ENCODE data around the gene CDK5RAP1.
"Not testable (repeated sequence)": the region's sequence is repeated elsewhere in the genome, so short reads cannot be mapped to it uniquely, and the experiment has no call there.

Gene CDK5RAP1, protein sequence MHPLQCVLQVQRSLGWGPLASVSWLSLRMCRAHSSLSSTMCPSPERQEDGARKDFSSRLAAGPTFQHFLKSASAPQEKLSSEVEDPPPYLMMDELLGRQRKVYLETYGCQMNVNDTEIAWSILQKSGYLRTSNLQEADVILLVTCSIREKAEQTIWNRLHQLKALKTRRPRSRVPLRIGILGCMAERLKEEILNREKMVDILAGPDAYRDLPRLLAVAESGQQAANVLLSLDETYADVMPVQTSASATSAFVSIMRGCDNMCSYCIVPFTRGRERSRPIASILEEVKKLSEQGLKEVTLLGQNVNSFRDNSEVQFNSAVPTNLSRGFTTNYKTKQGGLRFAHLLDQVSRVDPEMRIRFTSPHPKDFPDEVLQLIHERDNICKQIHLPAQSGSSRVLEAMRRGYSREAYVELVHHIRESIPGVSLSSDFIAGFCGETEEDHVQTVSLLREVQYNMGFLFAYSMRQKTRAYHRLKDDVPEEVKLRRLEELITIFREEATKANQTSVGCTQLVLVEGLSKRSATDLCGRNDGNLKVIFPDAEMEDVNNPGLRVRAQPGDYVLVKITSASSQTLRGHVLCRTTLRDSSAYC

DNA sequence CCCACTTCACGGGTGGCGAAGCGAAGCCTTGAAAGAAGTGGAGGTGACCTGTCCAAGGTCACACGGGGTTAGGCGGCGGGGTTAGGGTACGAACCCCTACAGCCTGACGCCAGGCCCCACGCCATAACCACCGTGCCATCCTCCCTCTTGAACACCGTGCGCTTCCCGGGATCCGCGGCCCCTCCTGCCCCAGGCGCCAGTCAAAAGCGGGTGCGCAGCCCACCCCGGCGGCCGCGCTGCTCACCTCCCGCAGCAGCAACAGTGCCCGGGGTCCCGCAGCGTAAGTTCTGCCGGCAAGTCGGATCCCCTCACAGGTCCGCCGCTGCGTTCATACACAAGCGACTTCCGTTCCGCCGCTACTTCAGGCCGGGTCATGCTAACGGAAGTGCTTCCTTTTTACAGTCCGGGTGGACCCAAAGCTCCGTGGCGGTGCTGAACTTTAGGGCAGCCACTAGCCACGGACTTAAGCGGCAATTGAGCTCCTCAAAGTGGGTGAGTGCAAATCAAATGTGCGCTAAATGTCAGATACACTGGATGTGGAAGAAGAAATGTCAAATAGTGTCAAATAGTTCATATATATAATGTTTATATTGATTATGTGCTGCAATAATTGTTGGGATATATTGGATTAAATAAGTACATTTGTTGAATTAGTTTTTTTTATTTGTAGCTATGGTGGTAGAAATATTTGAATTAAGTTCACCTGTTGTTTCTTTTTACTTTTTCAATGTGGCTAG is at the start of gene CDK5RAP1:
Gene CDK5RAP1, minus strand, starts transcription at position 336 of the 737 bp plus-strand sequence. CDS start 4,455 bp downstream, outside the sequence.
- DNase-seq: peak; percentile 12 to 90 (median 70)

GRCh38 chr20:33450867-33451266 is 49.5 kb upstream of the CDK5RAP1 start:
- DNase-seq: peak in 1 of 56 donors; percentile 25

DNA sequence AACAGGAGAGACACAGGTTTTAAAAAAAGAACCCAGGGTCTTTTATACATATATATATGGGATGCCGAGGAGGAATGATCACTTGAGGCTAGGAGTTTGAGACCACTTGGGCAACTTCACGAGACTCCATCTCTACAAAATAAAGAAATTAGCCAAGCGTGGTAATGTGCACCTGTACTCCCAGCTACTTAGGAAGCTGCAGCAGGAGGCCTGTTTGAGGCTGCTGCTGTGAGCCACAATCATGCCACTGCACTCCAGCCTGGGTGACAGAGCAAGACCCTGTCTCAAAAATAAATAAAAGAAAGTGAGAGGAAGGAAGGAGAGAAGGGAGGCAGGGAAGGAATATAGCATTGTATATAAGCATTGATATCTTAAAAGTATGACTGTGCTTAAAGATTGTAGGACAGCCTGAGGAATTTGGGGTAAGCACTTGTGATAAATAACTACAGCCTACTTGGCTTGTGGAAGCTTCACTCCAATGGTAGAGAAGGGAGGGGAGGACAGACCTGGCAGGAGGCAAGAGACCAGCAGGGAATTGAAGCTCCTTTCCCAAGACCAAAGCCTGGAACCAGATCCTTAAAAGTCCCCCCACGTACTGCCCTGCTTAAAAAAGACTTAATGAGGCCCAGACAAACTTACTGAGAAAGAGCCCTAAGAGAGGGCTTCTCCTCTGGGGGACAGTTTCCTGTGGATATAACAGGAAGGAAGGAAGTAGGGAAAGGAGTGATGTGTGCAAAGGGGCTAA is 44.7 kb upstream of the CDK5RAP1 start:
- peak in 14 of 56 donors; percentile 3 to 63 (median 33) for DNase-seq

DNA sequence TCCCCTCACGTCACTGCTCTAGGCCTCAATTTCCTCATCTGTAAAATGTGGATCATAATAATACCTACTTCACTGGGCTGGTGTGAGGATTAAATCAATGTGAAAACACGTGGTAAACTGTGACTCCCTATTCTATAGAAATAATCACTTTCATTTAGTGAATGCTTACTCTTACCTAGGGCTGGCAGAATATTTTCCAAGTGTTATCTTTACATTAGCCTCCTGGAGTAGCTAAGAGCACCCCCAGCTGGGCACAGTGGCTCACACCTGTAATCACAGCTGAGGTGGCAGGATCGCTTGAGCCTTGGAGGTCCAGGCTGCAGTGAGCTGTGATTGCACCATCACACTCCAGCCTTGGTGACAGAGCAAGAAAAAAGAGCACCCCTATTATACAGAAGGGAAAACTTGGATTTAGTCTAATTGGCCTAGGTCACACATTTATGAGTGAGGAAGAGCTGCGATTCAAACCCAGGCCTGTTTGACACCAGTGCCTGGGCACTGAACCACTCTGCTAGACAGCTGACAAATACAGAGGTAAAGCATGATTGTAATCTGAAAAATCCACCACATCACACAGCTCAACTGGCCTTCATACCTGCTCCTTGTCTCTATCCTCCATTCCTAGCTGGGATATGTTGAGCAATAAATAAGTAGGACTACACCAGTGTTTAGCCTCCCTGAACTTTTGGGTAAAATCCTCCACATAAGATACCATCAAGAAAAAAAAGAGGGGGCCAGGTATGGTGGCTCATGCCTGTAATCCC is 43.7 kb upstream of the CDK5RAP1 start:
- DNase-seq: peak in 1 of 56 donors; percentile 4

DNA sequence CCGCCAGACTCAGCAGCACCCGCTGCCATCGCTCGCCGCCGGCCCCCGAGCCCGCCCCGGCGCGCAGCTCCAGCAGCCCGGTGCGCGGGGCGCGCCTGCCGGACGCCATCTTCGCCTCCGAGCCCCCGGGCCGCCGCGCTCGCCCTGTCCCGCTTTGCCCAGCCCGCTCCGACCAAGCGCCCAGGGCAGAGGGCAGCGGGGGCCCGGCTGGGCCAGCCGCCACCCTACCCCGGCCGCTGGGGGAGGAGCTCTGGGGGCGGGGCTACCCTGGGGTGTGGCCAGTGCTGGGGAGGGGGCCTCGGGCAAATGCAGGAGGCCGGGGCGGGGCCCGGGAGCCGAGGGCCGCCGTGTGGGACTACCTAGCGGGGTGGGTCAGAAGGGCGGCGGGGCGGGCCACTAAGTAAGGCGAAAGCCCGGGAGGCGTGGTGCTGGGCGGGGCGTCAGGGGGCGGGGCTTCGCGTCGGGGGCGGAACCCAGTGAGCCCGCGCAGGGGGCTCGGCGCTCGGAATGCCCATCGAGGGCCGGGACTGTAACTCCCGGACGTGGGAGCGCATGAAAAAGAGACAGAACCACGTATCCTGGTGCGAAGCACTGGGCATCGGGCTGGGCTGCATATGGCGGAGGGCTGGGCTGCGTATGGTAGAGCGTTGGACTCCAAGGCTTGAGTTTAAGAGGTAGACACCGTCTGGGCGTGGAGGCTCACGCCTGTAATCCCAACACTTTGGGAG is 42.4 kb upstream of the CDK5RAP1 start, which contains the start of gene SNTA1:
Gene SNTA1, minus strand, starts transcription at position 252 of the 728 bp plus-strand sequence. Its CDS starts 143 bp downstream, at position 109.
- peak in 54 of 56 donors; percentile 24 to 94 (median 74) for DNase-seq

DNA sequence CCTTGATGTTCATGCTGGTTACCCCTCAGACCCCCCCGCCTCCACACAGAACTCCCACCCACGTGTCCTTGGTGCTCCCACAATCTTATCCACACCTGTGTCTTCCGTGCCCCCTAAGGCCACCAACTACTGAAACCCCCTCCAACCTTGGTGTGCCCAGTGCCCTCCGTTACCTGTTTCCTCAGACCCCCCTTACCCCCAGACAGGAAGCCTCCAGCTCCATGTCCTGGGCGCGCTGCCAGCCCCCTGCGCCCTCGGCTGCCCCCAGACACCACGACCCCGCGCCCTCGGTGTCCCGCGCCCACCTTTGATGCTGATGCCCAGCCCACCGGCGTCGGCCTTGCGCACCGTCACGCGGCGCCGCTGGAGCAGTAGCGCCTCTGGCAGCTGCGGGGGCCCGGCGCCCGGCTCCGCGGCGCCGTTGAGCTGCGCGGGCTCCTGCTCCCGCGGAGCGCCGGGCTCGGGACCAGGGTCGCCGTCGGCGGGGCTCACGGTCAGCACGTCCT is 41.7 kb upstream of the CDK5RAP1 start:
- peak in 7 of 56 donors; percentile 11 to 39 (median 24) for DNase-seq

DNA sequence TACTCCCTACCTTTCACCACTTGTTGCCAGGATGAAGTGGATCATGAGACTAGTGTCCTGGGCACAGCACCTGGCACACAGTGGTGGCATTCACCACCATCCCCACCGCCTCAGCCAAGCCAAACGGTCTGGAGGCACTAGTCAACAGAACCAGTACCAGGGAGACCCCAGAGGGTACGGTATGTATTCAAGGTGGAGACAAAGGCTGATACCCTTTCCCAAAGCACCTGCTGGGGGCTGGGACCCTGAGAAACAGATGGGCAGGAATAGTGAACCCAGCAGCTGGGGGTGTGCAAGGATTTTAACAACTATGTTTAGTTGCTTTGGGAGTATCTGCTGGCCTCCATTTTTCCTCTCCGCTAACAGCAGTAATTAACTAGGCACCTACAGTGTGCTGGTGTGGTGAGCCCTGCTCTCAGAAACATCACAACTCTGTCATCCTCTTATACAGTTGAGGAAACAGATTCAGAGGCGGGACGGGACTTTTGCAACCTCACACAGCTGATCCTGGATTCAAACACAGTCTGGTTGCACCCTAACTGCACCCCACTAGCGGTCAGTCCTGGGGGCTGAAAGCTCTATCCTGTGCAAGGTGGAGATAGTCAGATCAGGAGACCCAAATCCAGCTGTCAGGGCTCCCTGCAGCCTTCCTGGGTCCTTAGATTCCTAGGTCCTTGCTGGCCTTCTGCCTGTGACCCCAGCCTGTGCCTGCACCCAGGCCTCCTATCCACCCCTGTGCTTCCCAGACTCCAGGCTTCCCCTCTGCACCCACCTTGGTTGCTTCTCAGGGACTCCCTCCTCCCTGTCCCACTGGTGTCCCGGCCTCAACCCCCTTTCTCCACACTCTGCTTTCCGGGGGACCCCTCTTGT is 41.1 kb upstream of the CDK5RAP1 start:
- DNase-seq: no peak

DNA sequence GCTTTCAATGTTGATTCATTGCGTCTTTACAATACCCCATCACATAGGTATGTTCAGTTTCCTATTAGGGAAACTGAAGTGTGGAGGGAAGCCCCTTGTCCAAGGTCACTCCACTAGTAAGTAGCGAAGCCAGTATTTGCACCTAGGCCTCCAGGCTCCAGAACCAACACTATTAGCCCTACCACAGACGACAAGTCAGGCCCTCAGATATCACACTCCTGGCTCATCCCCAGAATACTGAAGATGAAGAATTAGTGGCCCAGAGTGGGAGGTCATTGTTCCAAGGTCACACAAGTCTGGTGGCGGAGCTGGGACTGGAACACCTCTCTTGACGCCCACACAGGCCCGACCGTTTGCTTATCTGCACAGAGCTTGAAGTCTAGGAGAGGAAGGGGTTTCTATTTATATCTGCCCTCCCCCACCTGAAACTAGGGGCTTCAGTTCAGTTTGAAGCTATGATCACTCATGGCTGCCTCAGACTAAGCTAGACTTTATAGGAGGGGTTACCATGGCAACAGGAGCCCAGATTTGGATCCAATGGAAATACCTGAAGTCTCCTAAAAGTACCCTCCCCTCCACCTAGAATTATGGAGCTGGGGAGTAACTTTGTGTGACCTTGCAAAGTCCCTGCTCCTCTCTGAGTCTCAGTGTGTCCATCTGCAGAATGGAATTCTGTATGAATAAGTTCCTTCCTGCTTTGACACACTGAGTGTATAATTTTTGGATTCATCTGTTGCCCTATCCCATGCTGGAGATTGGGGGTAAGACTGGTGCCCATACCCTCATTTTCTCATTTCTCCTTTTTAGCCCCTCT is 40.0 kb upstream of the CDK5RAP1 start:
- DNase-seq: peak in 2 of 56 donors; percentile 16 to 21

DNA sequence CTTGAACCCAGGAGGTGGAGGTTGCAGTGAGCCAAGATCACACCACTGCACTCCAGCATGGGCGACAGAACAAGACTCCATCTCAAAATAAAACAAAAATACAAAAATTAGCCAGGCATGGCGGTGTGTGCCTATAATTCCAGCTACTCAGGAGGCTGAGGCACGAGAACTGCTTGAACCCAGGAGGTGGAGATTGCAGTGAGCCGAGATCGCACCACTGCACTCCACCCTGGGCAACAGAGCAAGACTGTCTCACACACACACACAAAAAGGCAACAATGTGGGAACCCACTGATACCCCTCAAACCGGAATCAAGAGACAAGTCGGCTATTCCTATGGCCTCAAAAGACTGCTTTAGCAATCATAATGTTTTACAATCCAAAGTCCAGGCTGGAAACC is 39.2 kb upstream of the CDK5RAP1 start:
- DNase-seq: not testable (repeated sequence)

- peak in 1 of 56 donors; percentile 13 for DNase-seq
Measured at GRCh38 chr20:33438481-33438880, 37.2 kb upstream of the CDK5RAP1 start.

DNA sequence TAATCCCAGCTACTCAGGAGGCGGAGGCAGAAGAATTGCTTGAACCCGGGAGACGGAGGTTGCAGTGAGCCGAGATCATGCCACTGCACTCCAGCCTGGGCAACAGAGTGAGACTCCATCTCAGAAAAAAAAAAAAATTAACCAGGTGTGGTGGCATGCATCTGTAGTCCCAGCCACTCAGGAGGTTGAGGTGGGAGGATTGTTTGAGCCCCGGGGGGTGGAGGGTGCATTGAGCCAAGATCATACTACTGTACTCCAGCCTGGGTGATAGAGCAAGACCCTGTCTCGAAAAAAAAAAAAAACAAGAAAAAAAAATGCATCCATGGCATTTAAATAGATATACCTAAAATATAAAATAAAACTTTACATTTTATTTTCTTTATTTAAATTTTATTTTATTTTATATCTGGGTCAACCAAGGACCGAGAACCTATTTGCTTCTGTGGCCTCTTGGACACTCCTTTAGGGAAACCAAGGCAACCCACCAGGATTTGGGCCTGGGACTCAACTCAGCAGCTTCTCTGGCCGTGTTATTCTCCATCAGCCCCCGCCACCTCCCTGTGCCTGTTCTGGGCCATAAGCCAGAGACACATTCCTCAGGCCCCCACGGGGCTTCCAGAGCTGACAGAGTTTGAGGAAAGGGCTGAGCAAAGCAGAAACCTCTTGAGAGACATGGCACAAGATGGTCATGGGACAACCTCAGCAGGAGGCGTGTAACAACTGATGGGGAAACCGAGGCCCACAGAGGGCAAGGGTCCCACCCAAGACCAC is 36.0 kb upstream of the CDK5RAP1 start:
- DNase-seq: peak in 40 of 56 donors; percentile 6 to 85 (median 39)

- DNase-seq: no peak
Measured at GRCh38 chr20:33434434-33434833, 33.1 kb upstream of the CDK5RAP1 start.

DNA sequence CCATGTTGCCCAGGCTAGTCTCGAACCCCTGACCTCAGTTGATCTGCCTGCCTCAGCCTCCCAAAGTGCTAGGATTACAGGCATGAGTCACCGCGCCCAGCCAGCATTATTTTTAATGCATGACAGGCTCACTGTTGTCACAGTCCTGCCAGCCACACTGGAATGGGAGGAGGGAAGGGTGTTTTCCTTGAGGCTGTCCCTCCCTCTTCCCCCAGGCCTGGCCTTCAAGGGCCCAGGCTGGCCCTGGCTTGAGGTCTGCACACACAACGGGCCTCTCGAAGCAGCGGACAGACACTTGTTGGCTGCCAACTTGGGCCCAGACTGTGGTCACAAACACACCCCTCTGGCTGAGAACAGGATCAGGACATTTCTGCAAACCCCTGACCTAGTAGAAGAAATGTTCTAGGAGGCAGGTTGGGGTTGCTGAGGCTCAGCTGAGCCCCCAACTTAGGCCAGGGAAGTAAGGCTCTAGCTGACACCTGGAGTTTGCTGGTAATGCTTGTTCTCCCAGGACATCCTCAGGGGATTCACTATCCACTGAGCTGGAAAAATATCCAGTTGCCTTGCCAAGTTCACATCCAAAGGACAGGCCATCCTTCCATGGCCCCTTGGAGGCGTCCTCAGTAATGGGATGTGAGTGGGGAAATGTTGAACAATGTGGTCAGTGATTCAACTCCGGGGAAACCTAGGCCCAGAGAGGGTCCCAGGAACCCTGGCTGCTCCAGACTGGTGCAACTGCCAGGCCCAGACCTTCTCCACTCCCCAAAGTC is 32.3 kb upstream of the CDK5RAP1 start:
- DNase-seq: peak in 38 of 56 donors; percentile 5 to 79 (median 39)

GRCh38 chr20:33431797-33432381 is 30.6 kb upstream of the CDK5RAP1 start:
- DNase-seq: peak in 32 of 56 donors; percentile 11 to 77 (median 40)

GRCh38 chr20:33423875-33424274 is 22.6 kb upstream of the CDK5RAP1 start:
- not testable (repeated sequence) for DNase-seq

Data from amygdala (tissue), 56 donors.